B cell (primary cell): ENCODE results near the gene PRDX3.

Source experiments
- CTCF ChIP-seq: fragments of 200-600 bp; IDR thresholded peaks from one replicate; pipeline ENCODE4 v1.8.0; 2022; ENCODE audit warnings: antibody characterized with exemption, mild to moderate bottlenecking
- EZH2 ChIP-seq: IDR thresholded peaks from 2 replicates; pipeline ENCODE4 v1.6.1; 2012; ENCODE audit warnings: borderline replicate concordance, low read depth, mild to moderate bottlenecking, moderate library complexity, low read length; ENCODE audit not compliant: insufficient read depth, poor library complexity, severe bottlenecking

GRCh38 chr10:119149157-119149556 lies 29.5 kb downstream of the PRDX3 start:
- TF ChIP-seq CTCF: no peak
- no peak for TF ChIP-seq EZH2
